UCSD-AML1 (cell line): Measurements from ENCODE around the gene CETN1.
A peak's percentile ranks its signal among the peaks of the same experiment; 100 is the strongest.

Source experiments
- DNase-seq: peaks from one replicate; lab custom pipeline; 2025; ENCODE audit not compliant: unreplicated experiment; lab: John Stamatoyannopoulos, UW

CETN1 gene

GRCh38 chr18:622289-622688, 42.1 kb downstream of the CETN1 start:
- DNase-seq, result no peak

DNA sequence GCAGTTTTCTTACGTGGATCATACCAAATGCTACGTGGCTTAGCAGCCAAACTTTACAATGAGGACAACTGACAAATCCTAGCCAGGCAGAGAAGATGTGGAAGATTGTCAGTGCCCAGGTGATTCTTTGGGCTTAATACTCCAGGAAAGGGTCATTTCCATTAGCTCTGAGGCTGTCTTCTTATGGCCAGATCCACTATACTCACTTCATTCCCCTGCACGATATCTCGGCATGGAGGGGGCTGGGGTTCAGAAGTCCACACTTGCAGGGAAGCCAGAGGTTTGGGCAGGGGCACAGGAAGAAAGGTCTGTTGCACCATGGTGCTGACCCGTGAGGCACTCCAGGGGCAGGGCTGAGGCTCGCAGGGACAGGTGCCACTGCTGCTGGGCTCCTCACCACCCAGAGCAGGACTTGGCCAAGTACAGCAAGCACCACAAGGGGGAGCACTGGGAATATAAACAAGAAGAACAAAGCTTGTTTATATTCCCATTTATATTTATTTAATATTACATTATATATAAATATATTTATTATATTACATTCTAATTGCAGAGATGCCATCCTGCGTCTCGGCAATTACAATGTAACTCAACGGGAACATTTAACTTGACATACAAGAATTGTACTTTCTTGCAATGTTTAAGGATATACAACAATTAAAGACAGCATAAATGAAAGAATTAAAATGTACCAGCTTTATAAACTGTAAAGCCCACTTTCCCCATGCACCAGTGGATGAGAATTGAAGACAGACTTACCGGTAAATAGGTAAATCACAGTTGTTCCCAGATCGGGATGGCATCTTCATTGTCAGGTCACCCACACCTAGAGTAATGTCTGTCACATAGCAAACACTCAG, 43.8 kb downstream of the CETN1 start:
- peak; percentile 48 for DNase-seq

DNA sequence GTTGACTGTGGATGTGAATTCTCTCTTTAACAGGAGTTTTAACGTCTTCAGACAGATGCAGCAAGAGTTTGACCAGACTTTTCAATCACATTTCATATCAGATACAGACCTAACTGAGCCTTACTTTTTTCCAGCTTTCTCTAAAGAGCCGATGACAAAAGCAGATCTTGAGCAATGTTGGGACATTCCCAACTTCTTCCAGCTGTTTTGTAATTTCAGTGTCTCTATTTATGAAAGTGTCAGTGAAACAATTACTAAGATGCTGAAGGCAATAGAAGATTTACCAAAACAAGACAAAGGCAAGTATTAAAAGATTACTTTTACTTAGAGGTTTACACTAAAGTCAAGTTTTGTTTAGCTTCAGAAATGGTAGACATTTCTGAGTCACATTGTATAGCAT, 47.1 kb downstream of the CETN1 start:
- DNase-seq, result no peak

- DNase-seq, result no peak
These were observed 49.3 kb downstream of the CETN1 start for GRCh38 chr18:629269-630150.

- DNase-seq, result no peak
These were observed 51.4 kb downstream of the CETN1 start for GRCh38 chr18:631560-631959.
